Esophagus muscularis mucosa (tissue), 4 donors: ENCODE results near the gene F9. TPM values are rescaled to one million over a fixed set of nuclear protein-coding genes. Genes with fewer than 3 reads are reported as not detected.

Experiments used
- DNase-seq: peaks from one replicate; pipeline ENCODE4 v3.0.0-alpha.2; 2017; ENCODE audit errors: extremely low spot score
- H3K27ac ChIP-seq, 4 donors: fragments of 200-600 bp; sonication (generic); replicated peaks in 1 of 4; 1 replicate in 3 of 4; 2 replicates in 1 of 4; pipeline ENCODE4 v1.5.1; 2016 to 2019; ENCODE audit warnings: mild to moderate bottlenecking in 1 of 4
- H3K27me3 ChIP-seq, 4 donors: fragments of 200-600 bp; sonication (generic); one replicate each; pipeline versions ENCODE4 v1.5.1 to v1.6.0; 2016 to 2019
- H3K36me3 ChIP-seq, 4 donors: fragments of 200-600 bp; sonication (generic); one replicate each; pipeline ENCODE4 v1.5.1; 2016 to 2019
- H3K4me1 ChIP-seq, 4 donors: fragments of 200-600 bp; sonication (generic); one replicate each; pipeline ENCODE4 v1.5.1; 2016 to 2019
- H3K4me3 ChIP-seq, 4 donors: fragments of 200-600 bp; sonication (generic); 1 replicate in 2 of 4; 2 replicates in 2 of 4; pipeline ENCODE4 v1.5.1; 2016 to 2019; ENCODE audit warnings: mild to moderate bottlenecking in 4 of 4, moderate library complexity in 1 of 4
- H3K9me3 ChIP-seq, 4 donors: fragments of 200-600 bp; sonication (generic); 1 replicate in 3 of 4; 2 replicates in 1 of 4; pipeline ENCODE4 v1.5.1; 2016 to 2019
- EP300 ChIP-seq: sonication (generic); formaldehyde crosslinking; IDR thresholded peaks from one replicate; pipeline ENCODE4 v1.6.1; 2017; ENCODE audit warnings: antibody characterized with exemption
- POLR2A ChIP-seq: fragments of 450-650 bp; IDR thresholded peaks from one replicate; pipeline ENCODE4 v1.6.1; 2017; ENCODE audit warnings: antibody characterized with exemption, moderate library complexity, mild to moderate bottlenecking, low read depth
- POLR2AphosphoS5 ChIP-seq, 2 donors: sonication (generic); formaldehyde crosslinking; IDR thresholded peaks; one replicate each; pipeline ENCODE4 v1.6.1; 2017; ENCODE audit warnings: antibody characterized with exemption in 2 of 2
- WGBS: methylation state at CpG from one replicate; pipeline ENCODE4 v1.1.5; 2018; 5-methylcytosine and 5-hydroxymethylcytosine counted together
- intact Hi-C: fragments of 100-400 bp; cut with DNase I; formaldehyde crosslinking; loops from one replicate; pipeline ENCODE4 v1.15.1; 2023
- total RNA-seq, 4 donors: library from RNA; depleted of rRNA; stranded (reverse); fragments of >200 nt; gene quantifications; one replicate each; pipeline versions ENCODE4 v1.1.0 to v1.2.1, GENCODE V29; 2016
- TF ChIP-seq, protein P1 (sequence below), 3 experiments: fragments of 200-600 bp in 2 of 3; fragments of 450-650 bp in 1 of 3; sonication (generic) in 2 of 3; IDR thresholded peaks; one replicate each; pipeline ENCODE4 v1.5.1; 2017 to 2019; ENCODE audit warnings: antibody characterized with exemption in 3 of 3, mild to moderate bottlenecking in 2 of 3, moderate library complexity in 1 of 3

Gene F9
- not detected for total RNA-seq

DNA sequence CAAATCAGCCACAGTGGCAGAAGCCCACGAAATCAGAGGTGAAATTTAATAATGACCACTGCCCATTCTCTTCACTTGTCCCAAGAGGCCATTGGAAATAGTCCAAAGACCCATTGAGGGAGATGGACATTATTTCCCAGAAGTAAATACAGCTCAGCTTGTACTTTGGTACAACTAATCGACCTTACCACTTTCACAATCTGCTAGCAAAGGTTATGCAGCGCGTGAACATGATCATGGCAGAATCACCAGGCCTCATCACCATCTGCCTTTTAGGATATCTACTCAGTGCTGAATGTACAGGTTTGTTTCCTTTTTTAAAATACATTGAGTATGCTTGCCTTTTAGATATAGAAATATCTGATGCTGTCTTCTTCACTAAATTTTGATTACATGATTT, at the start of gene F9:
Gene F9 (plus strand): TSS at position 190 of the 400 bp plus-strand sequence. CDS start 26 bp downstream, at position 216.
- H3K9me3 ChIP-seq, result no peaks in the 10 kb centered on the region
- no peaks in the 10 kb centered on the region for H3K36me3 ChIP-seq
- no peak within 1 kb of the TSS for H3K27ac ChIP-seq
- no peak for TF ChIP-seq POLR2AphosphoS5 (IDR thresholded peaks at IDR 0.05)
- no peak for TF ChIP-seq POLR2A
- TF ChIP-seq EP300, result no peak
- TF ChIP-seq, protein P1, sequence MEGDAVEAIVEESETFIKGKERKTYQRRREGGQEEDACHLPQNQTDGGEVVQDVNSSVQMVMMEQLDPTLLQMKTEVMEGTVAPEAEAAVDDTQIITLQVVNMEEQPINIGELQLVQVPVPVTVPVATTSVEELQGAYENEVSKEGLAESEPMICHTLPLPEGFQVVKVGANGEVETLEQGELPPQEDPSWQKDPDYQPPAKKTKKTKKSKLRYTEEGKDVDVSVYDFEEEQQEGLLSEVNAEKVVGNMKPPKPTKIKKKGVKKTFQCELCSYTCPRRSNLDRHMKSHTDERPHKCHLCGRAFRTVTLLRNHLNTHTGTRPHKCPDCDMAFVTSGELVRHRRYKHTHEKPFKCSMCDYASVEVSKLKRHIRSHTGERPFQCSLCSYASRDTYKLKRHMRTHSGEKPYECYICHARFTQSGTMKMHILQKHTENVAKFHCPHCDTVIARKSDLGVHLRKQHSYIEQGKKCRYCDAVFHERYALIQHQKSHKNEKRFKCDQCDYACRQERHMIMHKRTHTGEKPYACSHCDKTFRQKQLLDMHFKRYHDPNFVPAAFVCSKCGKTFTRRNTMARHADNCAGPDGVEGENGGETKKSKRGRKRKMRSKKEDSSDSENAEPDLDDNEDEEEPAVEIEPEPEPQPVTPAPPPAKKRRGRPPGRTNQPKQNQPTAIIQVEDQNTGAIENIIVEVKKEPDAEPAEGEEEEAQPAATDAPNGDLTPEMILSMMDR (IDR thresholded peaks at IDR 0.05), result no peak
- H3K27me3 ChIP-seq, result no peaks in the 10 kb centered on the region
- whole genome bisulfite sequencing, result 65% methylated on average over 4 of the region's 4 CpGs
- no peak for DNase-seq
- no peak within 1 kb of the TSS for H3K4me3 ChIP-seq
- intact Hi-C loops, result no loop called here
- H3K4me1 ChIP-seq, result no peaks in the 10 kb centered on the region

DNA sequence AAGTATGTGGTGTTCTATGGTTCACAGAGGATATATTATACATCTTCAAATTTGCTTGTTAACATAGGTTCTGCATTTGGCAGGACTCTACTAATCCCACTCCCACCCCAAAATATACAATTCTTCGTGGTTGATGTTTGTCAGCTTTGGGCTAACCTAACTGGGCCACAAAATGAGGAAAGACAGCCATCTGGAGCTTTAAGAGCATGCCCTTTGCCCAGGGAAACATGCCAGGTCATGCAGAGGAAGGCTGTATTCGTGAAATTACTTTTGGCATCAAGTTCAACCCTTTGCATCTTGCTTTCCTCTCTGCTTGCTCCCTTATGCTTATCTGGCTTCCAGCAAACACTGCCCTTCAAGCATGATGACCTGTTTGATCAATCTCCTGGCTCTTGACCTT, 46.8 kb upstream of the F9 start:
- DNase-seq, result no peak
- no peak overlapping the region for H3K27ac ChIP-seq
- intact Hi-C loops, result no loop called here
- 19% methylated on average over 2 of the region's 2 CpGs for whole genome bisulfite sequencing
- no peak for TF ChIP-seq POLR2AphosphoS5 (IDR thresholded peaks at IDR 0.05)
- TF ChIP-seq POLR2A, result no peak
- no peak for TF ChIP-seq EP300
- TF ChIP-seq, protein P1 (IDR thresholded peaks at IDR 0.05), result no peak
- no peaks in the 10 kb centered on the region for H3K9me3 ChIP-seq
- no peaks in the 10 kb centered on the region for H3K4me1 ChIP-seq
- H3K36me3 ChIP-seq, result no peaks in the 10 kb centered on the region
- H3K27me3 ChIP-seq, result no peaks in the 10 kb centered on the region
- no peak overlapping the region for H3K4me3 ChIP-seq

DNA sequence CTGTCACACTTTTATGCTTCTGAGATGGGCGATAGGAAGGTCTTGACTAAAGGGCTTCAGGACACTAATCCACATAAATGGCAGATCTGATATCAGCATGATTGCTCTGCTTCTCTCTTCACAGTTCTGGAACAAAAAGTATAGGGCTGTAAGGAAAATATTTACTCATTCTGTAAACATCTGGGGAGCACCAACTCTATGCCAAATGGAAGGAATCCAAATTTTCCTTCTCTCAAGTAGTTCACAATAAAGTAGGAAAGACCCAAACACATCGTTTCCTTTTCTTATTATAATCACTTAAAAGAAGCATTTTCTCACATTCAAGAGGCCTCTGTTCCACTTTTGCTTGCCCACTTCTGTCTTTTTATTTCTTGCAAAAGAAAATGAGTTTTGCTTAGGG, 45.9 kb upstream of the F9 start:
- 23% methylated on average over 2 of the region's 2 CpGs for WGBS
- H3K9me3 ChIP-seq, result no peaks in the 10 kb centered on the region
- DNase-seq, result no peak
- no peaks in the 10 kb centered on the region for H3K36me3 ChIP-seq
- intact Hi-C loops, result no loop called here
- TF ChIP-seq, protein P1 (IDR thresholded peaks at IDR 0.05), result no peak
- TF ChIP-seq POLR2AphosphoS5 (IDR thresholded peaks at IDR 0.05) (no peak), EP300 (no peak), POLR2A (no peak)
- H3K4me1 ChIP-seq, result no peaks in the 10 kb centered on the region
- H3K27me3 ChIP-seq, result no peaks in the 10 kb centered on the region
- no peak overlapping the region for H3K27ac ChIP-seq
- no peak overlapping the region for H3K4me3 ChIP-seq

DNA sequence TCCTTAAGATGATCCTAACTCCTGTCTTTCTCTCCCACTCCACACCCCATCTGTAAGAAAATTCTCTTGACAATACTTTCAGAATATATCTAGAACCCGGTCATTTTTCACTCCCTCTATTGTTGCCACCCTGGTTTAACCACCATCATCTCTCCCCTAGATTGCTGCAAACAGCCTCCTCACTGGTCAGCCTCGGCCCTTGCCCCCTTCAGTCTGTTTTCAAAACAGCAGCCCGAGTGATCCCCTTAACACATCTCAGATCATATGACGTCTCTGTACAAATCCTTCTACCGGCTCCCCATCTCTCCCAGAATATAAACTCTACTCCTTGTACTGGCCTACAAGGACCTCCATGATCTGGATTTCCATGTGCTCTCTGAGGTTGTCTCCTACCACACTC, 35.2 kb upstream of the F9 start:
- no peaks in the 10 kb centered on the region for H3K9me3 ChIP-seq
- no peak overlapping the region for H3K27ac ChIP-seq
- TF ChIP-seq, protein P1 (IDR thresholded peaks at IDR 0.05), result no peak
- TF ChIP-seq POLR2A (no peak), POLR2AphosphoS5 (IDR thresholded peaks at IDR 0.05) (no peak), EP300 (no peak)
- DNase-seq, result no peak
- no peaks in the 10 kb centered on the region for H3K27me3 ChIP-seq
- H3K4me3 ChIP-seq, result no peak overlapping the region
- H3K4me1 ChIP-seq, result no peaks in the 10 kb centered on the region
- intact Hi-C loops, result no loop called here
- WGBS, result 56% methylated on average over 5 of the region's 5 CpGs
- no peaks in the 10 kb centered on the region for H3K36me3 ChIP-seq

DNA sequence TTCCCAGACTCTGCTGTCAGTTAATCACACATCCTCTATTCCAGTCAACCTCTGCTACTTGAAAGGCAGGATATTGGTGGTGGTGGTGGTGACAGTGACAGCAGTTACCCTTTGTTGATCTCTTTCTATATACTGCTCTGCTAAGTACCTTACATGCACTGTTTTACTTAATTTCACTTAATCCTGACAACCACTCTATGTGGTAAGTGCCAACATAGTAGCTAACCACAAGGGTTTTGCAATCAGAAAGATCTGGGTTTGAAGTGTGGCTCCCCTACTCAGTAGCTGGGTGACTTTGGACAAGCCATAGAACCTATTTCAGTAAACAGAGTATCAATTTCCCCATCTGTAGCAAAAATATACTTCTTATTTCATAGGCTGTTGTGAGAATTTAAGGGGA, 24.2 kb upstream of the F9 start:
- no peaks in the 10 kb centered on the region for H3K9me3 ChIP-seq
- H3K36me3 ChIP-seq, result no peaks in the 10 kb centered on the region
- TF ChIP-seq EP300 (no peak), POLR2AphosphoS5 (IDR thresholded peaks at IDR 0.05) (no peak), POLR2A (no peak)
- TF ChIP-seq, protein P1 (IDR thresholded peaks at IDR 0.05), result no peak
- H3K27me3 ChIP-seq, result no peaks in the 10 kb centered on the region
- no peaks in the 10 kb centered on the region for H3K4me1 ChIP-seq
- intact Hi-C loops, result no loop called here
- no peak for DNase-seq
- no peak overlapping the region for H3K4me3 ChIP-seq
- H3K27ac ChIP-seq, result no peak overlapping the region
